Upper lobe of left lung (tissue), 6 donors: ENCODE data around the gene COA3. TPM values are rescaled to one million over a fixed set of nuclear protein-coding genes. Genes with fewer than 3 reads are reported as not detected.

Source experiments
- ATAC-seq, 2 donors: fragments of 200-7000 bp; cut with Tn5 transposase; one replicate each; pipeline ENCODE4 v1.9.1; 2022; ENCODE audit warnings: mild to moderate bottlenecking in 2 of 2, moderate library complexity in 2 of 2; ENCODE audit not compliant: low FRiP score in 2 of 2
- DNase-seq, 2 donors: peaks; one replicate each; pipeline ENCODE4 v3.0.0-alpha.2; 2019 to 2020
- H3K27ac ChIP-seq, 4 donors: fragments of 200-600 bp; sonication (generic); one replicate each; pipeline ENCODE4 v1.5.1; 2016 to 2019
- H3K27me3 ChIP-seq, 4 donors: fragments of 200-600 bp; sonication (generic); one replicate each; pipeline ENCODE4 v1.5.1; 2017 to 2019
- H3K36me3 ChIP-seq, 4 donors: fragments of 200-600 bp; sonication (generic); one replicate each; pipeline ENCODE4 v1.5.1; 2016 to 2019
- H3K4me1 ChIP-seq, 4 donors: fragments of 200-600 bp; sonication (generic); one replicate each; pipeline ENCODE4 v1.5.1; 2018 to 2019
- H3K4me3 ChIP-seq, 4 donors: fragments of 200-600 bp; sonication (generic); one replicate each; pipeline ENCODE4 v1.5.1; 2017 to 2019; ENCODE audit warnings: mild to moderate bottlenecking in 2 of 4, moderate library complexity in 1 of 4
- H3K9me3 ChIP-seq, 4 donors: fragments of 200-600 bp; sonication (generic); one replicate each; pipeline ENCODE4 v1.5.1; 2018 to 2019
- EP300 ChIP-seq, 4 donors: sonication (generic); formaldehyde crosslinking; IDR thresholded peaks; one replicate each; pipeline ENCODE4 v1.5.1; 2017; ENCODE audit warnings: antibody characterized with exemption in 4 of 4, control low read depth in 2 of 4
- POLR2A ChIP-seq, 4 donors: fragments of 450-650 bp; IDR thresholded peaks; one replicate each; pipeline ENCODE4 v1.5.1; 2016 to 2017; ENCODE audit warnings: antibody characterized with exemption in 4 of 4, mild to moderate bottlenecking in 2 of 4
- POLR2AphosphoS5 ChIP-seq, 2 donors: sonication (generic); formaldehyde crosslinking; IDR thresholded peaks; one replicate each; pipeline ENCODE4 v1.5.1; 2017; ENCODE audit warnings: antibody characterized with exemption in 2 of 2
- WGBS, 2 donors: methylation state at CpG; one replicate each; pipeline ENCODE4 v1.1.5; 2017 to 2018; 5-methylcytosine and 5-hydroxymethylcytosine counted together
- total RNA-seq, 6 donors: library from RNA; depleted of rRNA in 4 of 6; stranded (reverse); fragments of >200 nt in 4 of 6; gene quantifications; one replicate each; pipeline versions ENCODE4 v1.1.0 to v1.2.1, GENCODE V29; 2016 to 2021
- TF ChIP-seq, protein P1 (sequence below), 6 experiments: fragments of 450-650 bp in 4 of 6; fragments of 200-600 bp in 2 of 6; sonication (generic) in 2 of 6; IDR thresholded peaks; one replicate each; pipeline ENCODE4 v1.5.1; 2016 to 2019; ENCODE audit warnings: antibody characterized with exemption in 6 of 6
- donor health status: DM: no; HTN: no; CAD: no; lungs with moderate emphysema.
- donor health status: DM: no; HTN: yes; CAD: no; lungs with severe emphysema.

The COA3 gene
- total RNA-seq, 6 donors from 2014 or later = 23.3 to 95.3 (median 67.4) TPM

DNA sequence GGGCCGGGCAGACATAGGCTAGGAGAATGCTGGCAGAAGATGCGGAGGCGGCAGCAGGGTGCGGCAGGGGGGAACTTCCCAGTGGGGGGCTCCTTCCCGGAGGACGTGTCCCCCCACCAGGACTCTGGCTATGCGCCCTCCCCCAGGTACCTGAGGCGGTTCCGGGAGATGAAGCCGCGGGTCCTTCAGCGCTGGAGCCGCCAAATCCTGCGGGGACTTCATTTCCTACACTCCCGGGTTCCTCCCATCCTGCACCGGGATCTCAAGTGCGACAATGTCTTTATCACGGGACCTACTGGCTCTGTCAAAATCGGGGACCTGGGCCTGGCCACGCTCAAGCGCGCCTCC, 14.7 kb downstream of the COA3 start:
- no peak for TF ChIP-seq EP300 (IDR thresholded peaks at IDR 0.05)
- TF ChIP-seq POLR2A (IDR thresholded peaks at IDR 0.05) = no peak
- TF ChIP-seq, protein P1, sequence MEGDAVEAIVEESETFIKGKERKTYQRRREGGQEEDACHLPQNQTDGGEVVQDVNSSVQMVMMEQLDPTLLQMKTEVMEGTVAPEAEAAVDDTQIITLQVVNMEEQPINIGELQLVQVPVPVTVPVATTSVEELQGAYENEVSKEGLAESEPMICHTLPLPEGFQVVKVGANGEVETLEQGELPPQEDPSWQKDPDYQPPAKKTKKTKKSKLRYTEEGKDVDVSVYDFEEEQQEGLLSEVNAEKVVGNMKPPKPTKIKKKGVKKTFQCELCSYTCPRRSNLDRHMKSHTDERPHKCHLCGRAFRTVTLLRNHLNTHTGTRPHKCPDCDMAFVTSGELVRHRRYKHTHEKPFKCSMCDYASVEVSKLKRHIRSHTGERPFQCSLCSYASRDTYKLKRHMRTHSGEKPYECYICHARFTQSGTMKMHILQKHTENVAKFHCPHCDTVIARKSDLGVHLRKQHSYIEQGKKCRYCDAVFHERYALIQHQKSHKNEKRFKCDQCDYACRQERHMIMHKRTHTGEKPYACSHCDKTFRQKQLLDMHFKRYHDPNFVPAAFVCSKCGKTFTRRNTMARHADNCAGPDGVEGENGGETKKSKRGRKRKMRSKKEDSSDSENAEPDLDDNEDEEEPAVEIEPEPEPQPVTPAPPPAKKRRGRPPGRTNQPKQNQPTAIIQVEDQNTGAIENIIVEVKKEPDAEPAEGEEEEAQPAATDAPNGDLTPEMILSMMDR (IDR thresholded peaks at IDR 0.05) = no peak
- no peak for TF ChIP-seq POLR2AphosphoS5 (IDR thresholded peaks at IDR 0.05)
- DNase-seq (no peak), ATAC-seq (no peak)
- Histone ChIP-seq H3K9me3 (no peaks in the 10 kb centered on the region), H3K36me3 (peaks cover 0 to 12% (median 9%) of the 10 kb centered on the region in 4 donors), H3K27me3 (peaks cover 0 to 56% (median 13%) of the 10 kb centered on the region in 4 donors), H3K4me1 (peaks cover 18 to 31% (median 26%) of the 10 kb centered on the region in 4 donors), H3K4me3 (no peak overlapping the region), H3K27ac (no peak overlapping the region)
- WGBS, 2 donors = 27 to 46% methylated on average over 12 to 22 of the region's 22 CpGs

DNA sequence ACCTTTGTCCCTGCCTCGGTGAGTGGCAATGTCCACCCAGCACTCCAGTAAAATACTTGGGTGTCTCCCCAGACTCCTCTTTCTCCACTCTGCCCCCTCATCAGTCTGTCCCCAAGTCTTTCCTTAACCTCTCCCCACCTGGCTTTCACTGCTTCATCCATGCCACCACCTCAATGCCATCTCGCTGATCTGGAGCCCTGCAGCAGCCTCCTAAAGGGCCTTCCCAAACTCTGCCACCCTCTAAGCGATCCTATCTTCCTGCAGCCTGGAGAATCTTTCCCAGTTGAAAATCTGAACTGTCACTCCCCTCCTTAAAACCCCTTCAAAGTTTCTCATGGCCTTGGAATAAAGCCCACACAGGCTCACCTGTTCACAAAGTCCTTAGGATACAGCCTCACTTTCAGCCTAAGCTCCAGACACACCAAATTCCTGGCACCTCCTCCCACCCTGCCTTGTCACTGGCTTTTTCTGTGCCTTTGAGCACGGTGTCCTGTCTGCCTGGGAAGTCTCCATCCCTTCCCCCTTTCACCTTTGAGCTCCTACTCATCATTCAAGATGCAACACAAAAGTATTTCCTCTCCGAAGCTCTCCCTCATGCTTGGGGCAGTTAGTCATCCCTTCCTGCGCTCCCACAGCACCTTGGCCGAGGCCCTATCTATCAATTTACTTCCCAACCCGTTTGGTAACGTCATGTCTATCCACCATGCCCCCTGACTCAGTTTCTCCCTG, 15.3 kb downstream of the COA3 start:
- TF ChIP-seq POLR2AphosphoS5 (IDR thresholded peaks at IDR 0.05) = no peak
- TF ChIP-seq POLR2A (IDR thresholded peaks at IDR 0.05) = no peak
- TF ChIP-seq, protein P1 (IDR thresholded peaks at IDR 0.05) = no peak
- TF ChIP-seq EP300 (IDR thresholded peaks at IDR 0.05) = no peak
- Histone ChIP-seq H3K4me1 (peaks cover 18 to 31% (median 26%) of the 10 kb centered on the region in 4 donors), H3K27me3 (peaks cover 0 to 56% (median 13%) of the 10 kb centered on the region in 4 donors)

DNA sequence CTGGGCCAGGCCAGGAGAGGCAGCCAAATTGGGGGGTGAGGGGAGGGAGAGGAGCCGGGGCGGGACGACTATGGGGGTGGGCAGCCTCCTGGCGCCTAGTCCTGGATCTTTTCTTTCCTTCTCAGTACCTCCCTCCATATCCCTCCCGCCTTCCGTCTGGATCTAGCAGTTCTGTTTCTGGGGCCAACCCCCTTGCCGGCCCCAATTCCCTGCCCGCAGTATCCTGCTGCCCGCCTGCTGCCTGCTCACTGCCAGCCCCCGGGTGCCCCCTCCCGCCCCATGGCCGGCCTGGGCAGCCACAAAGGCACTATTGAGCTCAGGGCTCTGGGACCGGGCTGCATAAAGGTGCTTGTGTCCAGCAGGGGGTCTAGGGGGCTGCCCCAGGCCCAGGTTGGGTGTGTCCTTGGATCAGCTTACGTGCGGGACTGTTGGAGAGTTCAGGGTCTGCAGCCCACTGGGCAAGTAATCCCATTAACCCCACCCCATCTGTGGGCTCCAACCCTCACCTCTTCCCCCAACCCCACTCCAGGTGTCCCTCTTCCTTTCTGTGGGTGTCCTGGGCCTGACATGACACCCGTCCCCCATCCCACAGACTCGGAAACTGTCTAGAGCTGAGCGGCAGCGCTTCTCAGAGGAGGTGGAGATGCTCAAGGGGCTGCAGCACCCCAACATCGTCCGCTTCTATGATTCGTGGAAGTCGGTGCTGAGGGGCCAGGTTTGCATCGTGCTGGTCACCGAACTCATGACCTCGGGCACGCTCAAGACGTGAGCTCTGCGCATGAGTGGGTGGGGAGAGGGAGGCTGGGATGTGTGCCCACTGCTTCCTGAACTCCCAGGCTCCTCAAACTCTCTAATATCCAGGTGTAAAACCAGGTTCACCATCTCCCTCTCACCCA, 16.1 kb downstream of the COA3 start:
- Histone ChIP-seq H3K4me1 (peaks cover 18 to 31% (median 26%) of the 10 kb centered on the region in 4 donors), H3K9me3 (no peaks in the 10 kb centered on the region), H3K27me3 (peaks cover 0 to 56% (median 13%) of the 10 kb centered on the region in 4 donors), H3K27ac (no peak overlapping the region), H3K36me3 (peaks cover 9 to 26% (median 21%) of the 10 kb centered on the region in 4 donors), H3K4me3 (no peak overlapping the region)
- ATAC-seq (peak in 1 of 2 donors; percentile 4), DNase-seq (peak in 1 of 2 donors; percentile 69)
- TF ChIP-seq, protein P1 (IDR thresholded peaks at IDR 0.05) = no peak
- no peak for TF ChIP-seq EP300 (IDR thresholded peaks at IDR 0.05)
- no peak for TF ChIP-seq POLR2A (IDR thresholded peaks at IDR 0.05)
- TF ChIP-seq POLR2AphosphoS5 (IDR thresholded peaks at IDR 0.05) = no peak
- 42 to 49% methylated on average over 21 to 29 of the region's 29 CpGs for WGBS, 2 donors

More for the DNA sequence above, 15.3 kb downstream of the COA3 start:
- 42 to 47% methylated on average over 9 of the region's 9 CpGs for WGBS, 2 donors
- H3K4me3 ChIP-seq = no peak overlapping the region
- H3K36me3 ChIP-seq = peaks cover under 1 to 18% (median 14%) of the 10 kb centered on the region in 4 donors
- no peaks in the 10 kb centered on the region for H3K9me3 ChIP-seq
- H3K27ac ChIP-seq = no peak overlapping the region
- DNase-seq (no peak), ATAC-seq (no peak)

DNA sequence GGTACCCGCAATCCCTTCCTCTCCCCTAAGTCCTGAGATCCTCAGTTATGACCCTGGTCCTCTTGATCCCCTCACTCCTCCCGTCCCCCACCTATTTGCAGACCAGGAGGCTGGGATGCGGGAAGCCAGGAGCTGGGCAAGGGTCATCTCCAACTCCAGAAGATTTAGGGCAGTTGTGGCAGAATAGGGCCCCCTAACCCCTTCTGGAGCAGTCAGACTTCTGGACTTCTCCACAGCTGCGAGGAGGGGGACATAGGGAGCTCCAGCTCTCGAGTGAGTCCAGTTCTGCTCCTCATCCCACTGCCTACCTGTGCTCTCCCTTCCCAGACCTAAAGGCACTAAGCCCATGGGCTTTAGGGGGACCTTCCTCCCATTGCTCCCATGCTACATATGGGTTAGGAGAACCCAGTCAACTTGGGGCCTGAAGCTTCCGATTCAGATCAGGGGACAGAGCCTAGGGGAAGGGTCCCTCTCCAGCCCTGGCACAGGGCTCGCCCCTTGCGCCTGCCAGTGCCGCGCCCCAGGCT, 16.8 kb downstream of the COA3 start:
- WGBS, 2 donors = 55 to 57% methylated on average over 5 to 10 of the region's 10 CpGs
- H3K4me3 ChIP-seq = no peak overlapping the region
- H3K4me1 ChIP-seq = peaks cover 18 to 31% (median 26%) of the 10 kb centered on the region in 4 donors
- peaks cover 0 to 56% (median 13%) of the 10 kb centered on the region in 4 donors for H3K27me3 ChIP-seq
- H3K27ac ChIP-seq = no peak overlapping the region
- TF ChIP-seq POLR2AphosphoS5 (IDR thresholded peaks at IDR 0.05) = no peak
- TF ChIP-seq POLR2A (IDR thresholded peaks at IDR 0.05) = no peak
- no peak for TF ChIP-seq EP300 (IDR thresholded peaks at IDR 0.05)
- TF ChIP-seq, protein P1 (IDR thresholded peaks at IDR 0.05) = no peak
- no peak for ATAC-seq
- no peak for DNase-seq
- H3K36me3 ChIP-seq = peaks cover 11 to 33% (median 24%) of the 10 kb centered on the region in 4 donors
- H3K9me3 ChIP-seq = no peaks in the 10 kb centered on the region
